Dedifferentiated amniotic fluid mesenchymal stem cell (primary cell): ENCODE measurements around the gene ADAP1.

ENCODE experiments used
- DNase-seq: peaks from one replicate; pipeline ENCODE4 v3.0.0-alpha.2; 2016; ENCODE audit errors: extremely low spot score

ADAP1 gene

DNA sequence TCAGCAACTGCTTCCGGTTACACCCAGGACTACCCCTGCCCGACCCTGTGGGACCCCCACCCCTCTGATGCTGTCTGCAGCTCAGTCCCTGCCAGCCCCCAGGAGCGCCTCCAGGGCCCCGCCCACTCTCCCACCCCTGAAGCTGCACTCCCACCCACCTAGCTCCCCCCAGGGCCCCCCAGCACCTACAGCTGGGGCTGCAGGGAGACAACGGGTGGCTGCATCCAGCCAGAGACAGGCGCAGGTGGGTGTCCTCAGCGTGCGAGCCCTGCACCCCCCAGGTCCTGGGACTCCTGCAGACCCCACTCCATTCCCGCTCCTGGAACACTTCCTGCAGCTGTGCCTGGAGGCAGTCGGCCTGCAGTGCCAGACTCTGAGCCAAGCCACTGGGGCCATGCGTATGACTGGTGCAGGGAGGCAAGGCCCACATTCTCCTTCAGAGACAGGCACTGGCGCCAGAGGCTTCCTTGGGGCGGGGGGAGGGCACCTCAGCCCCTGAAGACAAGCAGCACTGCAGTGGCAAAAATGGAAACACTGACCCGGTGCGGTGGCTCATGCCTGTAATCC, 34.6 kb upstream of the ADAP1 start:
- DNase-seq = no peak

GRCh38 chr7:988426-988911, 34.0 kb upstream of the ADAP1 start:
- DNase-seq = no peak

DNA sequence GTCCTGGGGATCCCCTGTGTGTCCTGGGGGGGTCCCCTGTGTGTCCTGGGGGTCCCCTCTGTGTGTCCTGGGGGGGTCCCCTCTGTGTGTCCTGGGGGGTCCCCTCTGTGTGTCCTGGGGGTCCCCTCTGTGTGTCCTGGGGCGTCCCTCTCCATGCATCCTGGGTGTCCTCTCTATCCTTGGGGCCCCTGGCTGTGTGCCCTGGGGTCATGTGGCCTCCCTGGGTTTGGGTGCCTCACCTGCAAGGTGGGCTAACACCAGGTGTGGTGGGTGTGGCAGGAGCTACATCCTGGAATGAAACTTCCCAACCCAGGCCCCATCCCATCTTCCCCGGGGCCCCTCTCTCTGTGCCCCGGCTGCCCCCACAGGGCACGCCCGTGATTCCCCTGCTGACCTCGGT, 33.4 kb upstream of the ADAP1 start:
- no peak for DNase-seq

GRCh38 chr7:986766-987751, 32.6 kb upstream of the ADAP1 start:
- no peak for DNase-seq

- DNase-seq = no peak
These were observed 31.6 kb upstream of the ADAP1 start for GRCh38 chr7:985915-986741.

- no peak for DNase-seq
These were observed 30.6 kb upstream of the ADAP1 start for GRCh38 chr7:985127-985416.

- DNase-seq = no peak
These were observed 30.1 kb upstream of the ADAP1 start for GRCh38 chr7:984361-985126.

DNA sequence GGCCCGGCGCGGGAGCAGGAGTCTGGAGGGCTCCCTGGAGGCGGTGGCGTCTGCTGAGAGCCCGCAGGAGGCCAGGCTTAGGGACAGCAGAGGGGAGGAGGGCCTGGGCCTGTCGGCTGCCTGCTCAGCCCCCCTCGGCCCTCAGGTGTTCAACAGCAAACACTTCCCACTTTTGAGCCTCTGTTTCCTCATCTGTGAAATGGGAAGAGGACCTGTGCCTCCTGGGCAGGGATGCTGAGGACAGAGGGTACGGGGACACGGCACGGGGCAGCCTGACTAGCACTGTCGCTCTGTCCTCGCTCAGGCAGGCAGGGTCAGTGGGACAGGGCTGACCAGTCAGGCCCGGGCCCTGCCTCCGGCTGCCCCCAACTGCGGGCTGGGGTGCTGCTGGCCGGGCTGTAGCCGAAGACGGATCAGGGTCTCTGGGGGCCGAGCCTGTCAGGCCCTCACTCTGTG, 29.2 kb upstream of the ADAP1 start:
- DNase-seq = no peak

- DNase-seq = no peak
These were observed 28.6 kb upstream of the ADAP1 start, which contains the start of gene CYP2W1 for GRCh38 chr7:983004-983615. TSS of gene CYP2W1 (plus strand) at chr7:983181. CDS start at chr7:983212, 31 bp downstream.

- DNase-seq = no peak
These were observed 28.1 kb upstream of the ADAP1 start for GRCh38 chr7:982511-983003.

GRCh38 chr7:981793-982510, 27.5 kb upstream of the ADAP1 start:
- no peak for DNase-seq

- no peak for DNase-seq
These were observed 25.5 kb upstream of the ADAP1 start for GRCh38 chr7:979886-980571.

GRCh38 chr7:979151-979550, 24.7 kb upstream of the ADAP1 start:
- DNase-seq = no peak

- no peak for DNase-seq
These were observed 24.1 kb upstream of the ADAP1 start for GRCh38 chr7:978416-979091.

- DNase-seq = no peak
These were observed 23.5 kb upstream of the ADAP1 start for GRCh38 chr7:978049-978346.

DNA sequence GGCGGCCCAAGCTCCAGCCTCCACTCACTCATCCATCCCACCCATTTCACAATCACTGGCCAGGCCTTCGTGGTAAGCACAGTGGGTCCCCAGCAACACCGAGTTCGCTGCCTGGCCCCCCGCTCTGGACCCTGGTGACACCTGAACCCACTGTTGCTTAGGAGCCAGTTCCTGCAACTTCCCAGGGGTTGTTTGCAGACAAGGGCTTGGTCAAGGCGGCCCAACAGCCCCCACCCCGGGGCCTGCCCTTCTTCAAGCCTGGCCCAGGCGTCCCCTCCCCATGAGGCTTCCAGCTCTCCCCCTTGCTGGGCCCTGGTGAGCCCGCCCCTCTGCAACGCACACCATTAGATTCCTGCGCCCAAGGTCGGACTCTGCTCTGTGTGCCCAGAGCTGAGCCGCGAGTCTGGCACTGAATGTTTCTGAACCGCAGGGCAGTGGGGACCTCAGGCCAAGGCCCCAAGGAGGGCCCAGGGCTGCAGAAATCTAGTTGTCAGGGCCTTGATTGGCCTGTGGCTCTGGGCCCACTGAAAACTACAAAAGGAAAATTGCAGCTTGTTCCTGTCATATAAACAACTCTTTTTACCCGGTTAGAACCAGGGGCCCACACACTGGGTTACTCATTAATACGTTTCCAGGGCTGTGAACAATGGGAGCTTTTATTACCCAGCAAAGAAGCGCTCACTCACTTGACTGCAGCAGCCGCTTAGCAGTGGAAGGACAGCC, 23.0 kb upstream of the ADAP1 start:
- DNase-seq = no peak

DNA sequence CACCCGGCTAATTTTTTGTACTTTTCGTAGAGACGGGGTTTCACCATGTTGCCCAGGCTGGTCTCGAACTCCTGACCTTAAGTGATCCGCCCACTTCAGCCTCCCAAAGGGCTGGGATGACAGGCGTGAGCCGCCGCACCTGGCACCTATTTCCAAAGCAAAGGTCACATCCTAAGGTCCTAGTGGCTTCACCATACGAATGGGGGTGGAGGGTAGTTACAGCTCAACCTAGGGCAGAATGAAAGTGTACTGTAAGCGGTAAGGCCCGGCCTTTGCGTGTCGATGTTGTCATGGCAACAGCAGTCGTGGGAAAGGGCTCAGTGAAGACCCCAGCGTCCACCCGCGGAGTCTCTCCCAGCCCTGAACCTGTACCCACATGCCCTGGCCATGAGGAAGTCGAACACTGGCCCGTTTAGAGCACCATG, 22.4 kb upstream of the ADAP1 start:
- DNase-seq = no peak

DNA sequence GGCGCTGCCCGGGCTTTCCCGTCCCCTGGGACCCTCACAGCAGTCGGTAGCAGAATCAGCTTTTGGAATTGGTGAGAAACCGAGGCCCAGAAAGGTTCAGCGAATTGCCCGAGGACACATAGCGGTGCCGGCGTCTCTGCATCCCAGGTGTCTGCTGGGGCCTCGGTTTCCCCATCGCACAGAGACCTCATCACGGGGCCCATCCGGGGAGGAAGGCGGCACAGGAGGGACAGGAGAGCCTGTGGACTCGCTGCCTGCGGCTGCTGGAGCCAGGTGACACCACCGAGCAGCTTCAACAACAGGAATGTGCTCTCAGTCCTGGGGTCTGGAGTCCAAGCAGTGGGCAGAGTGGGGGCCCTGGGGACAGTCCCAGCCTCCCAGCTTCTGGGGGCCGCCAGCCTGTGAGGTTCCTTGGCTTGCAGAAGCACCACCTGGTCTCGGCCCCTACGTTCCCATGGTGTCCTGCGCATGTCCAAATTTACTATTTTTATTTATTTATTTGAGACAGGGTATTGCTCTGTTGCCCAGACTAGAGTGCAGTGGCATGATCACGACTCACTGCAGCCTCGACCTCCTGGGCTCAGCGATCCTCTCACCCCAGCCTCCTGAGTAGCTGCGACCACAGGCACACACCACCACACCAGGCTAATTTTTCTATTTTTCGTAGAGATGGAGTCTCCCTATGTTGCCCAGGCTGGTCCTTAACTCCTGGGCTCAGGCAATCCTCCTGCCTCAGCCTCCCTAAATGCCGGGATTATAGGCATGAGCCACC, 21.4 kb upstream of the ADAP1 start:
- DNase-seq = no peak
